K562 treated with DMSO at 1 percent for 12 hours (cell line): ENCODE data around the gene KCTD19. TPM values are rescaled to one million over a fixed set of nuclear protein-coding genes. Genes with fewer than 3 reads are reported as not detected.

Experiments
- total RNA-seq: library from RNA; unstranded; fragments of 300-600 nt; gene quantifications from 2 replicates; pipeline ENCODE4 v1.2.3, GENCODE V29; 2022; ENCODE audit not compliant: insufficient read depth

The KCTD19 gene
- 0.19 TPM in 1 of 2 replicates, not detected in the other for total RNA-seq

DNA sequence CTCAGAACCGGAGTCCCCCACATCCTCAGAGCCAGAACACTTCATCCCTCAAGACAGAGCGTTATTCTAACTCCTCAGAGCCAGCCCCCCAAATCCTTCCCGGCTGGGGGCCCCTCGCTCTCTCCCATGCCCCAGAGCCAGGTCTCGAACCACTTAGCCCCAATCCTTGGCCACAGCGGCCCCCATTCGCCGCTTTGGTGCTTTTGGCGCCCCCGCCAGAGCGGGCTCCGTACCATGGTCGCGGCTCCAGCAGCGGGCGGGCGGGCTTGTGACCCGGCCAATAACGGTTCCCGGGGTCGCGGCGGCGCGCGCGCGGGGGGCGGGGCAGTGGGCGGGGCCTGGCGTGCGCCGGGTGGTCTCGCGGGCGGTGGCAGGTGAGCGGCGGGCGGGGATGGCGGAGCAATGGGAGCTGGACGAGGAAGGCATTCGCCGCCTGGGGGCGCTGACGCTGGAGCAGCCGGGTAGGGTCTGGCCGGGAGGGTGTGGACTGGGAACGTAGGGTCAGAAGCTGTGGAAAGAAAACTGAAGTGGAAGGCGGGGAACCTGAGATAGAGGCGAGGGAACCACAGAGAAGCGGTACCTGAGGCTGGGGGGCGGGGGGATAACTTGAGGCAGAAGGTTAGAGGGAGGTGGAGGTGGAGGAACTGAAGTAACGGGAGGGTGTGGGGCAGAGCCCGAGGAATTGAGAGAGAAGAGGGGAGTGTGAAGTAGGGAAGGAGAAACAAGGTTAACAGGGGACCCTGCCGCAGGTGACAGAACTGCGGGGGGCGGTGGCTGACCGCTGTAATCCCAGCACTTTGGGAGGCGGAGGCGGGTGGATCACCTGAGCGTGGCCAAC lies at the start of gene KCTD19, which contains the start of gene LRRC36:
TSS of gene KCTD19 (minus strand) at position 270 of the 838 bp plus-strand sequence. CDS start at position 236, 34 bp downstream.
TSS of gene LRRC36 (plus strand) at position 344 of the 838 bp plus-strand sequence. CDS start at position 392, 48 bp downstream.

GRCh38 chr16:67279296-67280089 lies 47.0 kb downstream of the KCTD19 start, which contains the start of gene PLEKHG4:
PLEKHG4 (plus strand) TSS chr16:67279532; CDS start chr16:67280045, 513 bp downstream.

DNA sequence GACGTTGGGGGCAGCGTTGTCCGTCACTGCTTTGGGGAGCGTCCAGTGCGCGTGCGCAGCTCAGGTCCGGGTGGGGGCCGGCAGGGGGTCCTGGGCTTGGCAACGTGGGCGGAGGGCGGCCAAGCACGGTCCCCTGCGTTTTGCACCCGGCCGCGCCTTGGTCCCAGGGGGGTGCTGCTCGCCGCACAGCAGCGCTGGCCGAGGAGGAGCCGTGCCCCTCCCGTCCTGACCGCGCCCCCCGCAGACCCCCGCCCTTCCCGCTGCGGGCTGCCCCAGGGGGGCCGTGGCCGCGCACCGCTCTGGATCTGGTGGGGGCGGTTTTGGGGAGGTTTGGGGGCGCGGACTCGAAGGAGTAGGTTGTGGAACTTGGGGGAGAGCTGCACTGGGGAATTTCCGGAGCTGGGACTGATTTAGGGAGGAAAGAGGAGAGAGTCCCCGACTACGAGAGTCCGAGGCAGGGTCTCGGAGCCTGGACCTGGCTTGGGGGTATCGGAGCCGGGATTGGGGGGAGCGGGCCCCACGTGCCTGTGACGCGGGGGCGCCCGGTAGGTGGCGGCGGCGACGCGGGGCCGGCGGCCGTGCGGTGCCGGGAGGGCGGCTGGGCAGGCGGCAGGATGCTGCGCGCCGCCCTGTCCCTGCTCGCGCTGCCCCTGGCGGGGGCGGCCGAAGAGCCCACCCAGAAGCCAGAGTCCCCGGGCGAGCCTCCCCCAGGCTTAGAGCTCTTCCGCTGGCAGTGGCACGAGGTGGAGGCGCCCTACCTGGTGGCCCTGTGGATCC lies 78.0 kb downstream of the KCTD19 start, which contains the start of gene SLC9A5:
TSS of gene SLC9A5 (plus strand) at position 579 of the 777 bp plus-strand sequence. CDS start at position 615, 36 bp downstream.

GRCh38 chr16:67247192-67248072 lies 79.1 kb downstream of the KCTD19 start, which contains the start of gene FHOD1:
FHOD1 (minus strand) TSS chr16:67247481; CDS start chr16:67247410, 71 bp downstream.

Other genes starting within 250 kb of the KCTD19 start
- 7.2 and 15.4 TPM in 2 replicates for gene PHAF1, start 216.8 kb downstream of the KCTD19 start, total RNA-seq
- 4.0 and 7.1 TPM in 2 replicates for gene B3GNT9, start 175.7 kb downstream of the KCTD19 start, total RNA-seq
- 38.8 and 55.1 TPM in 2 replicates for gene TRADD, start 166.8 kb downstream of the KCTD19 start, total RNA-seq
- gene FBXL8, start 166.8 kb downstream of the KCTD19 start, total RNA-seq = 14.6 and 17.0 TPM in 2 replicates
- gene HSF4, start 162.0 kb downstream of the KCTD19 start, total RNA-seq = 7.8 and 20.7 TPM in 2 replicates
- 21.1 and 34.0 TPM in 2 replicates for gene NOL3, start 156.2 kb downstream of the KCTD19 start, total RNA-seq
- gene MATCAP1, start 142.8 kb downstream of the KCTD19 start, total RNA-seq = 16.6 and 20.0 TPM in 2 replicates
- gene EXOC3L1, start 136.6 kb downstream of the KCTD19 start, total RNA-seq = not detected in 2 replicates
- gene E2F4, start 134.6 kb downstream of the KCTD19 start, total RNA-seq = 63.4 and 106 TPM in 2 replicates
- 2.4 and 3.3 TPM in 2 replicates for gene ELMO3, start 127.6 kb downstream of the KCTD19 start, total RNA-seq
- gene TMEM208, start 99.6 kb downstream of the KCTD19 start, total RNA-seq = 65.0 and 76.2 TPM in 2 replicates
- gene FHOD1, start 79.3 kb downstream of the KCTD19 start, total RNA-seq = 37.1 and 54.3 TPM in 2 replicates
- gene SLC9A5, start 77.8 kb downstream of the KCTD19 start, total RNA-seq = 1.4 and 2.7 TPM in 2 replicates
- 12.3 and 19.0 TPM in 2 replicates for gene PLEKHG4, start 47.2 kb downstream of the KCTD19 start, total RNA-seq
- gene LRRC36, start 74 bp upstream of the KCTD19 start, total RNA-seq = 1.3 TPM in 1 of 2 replicates, not detected in the other
- not detected in 2 replicates for gene TPPP3, start 66.8 kb upstream of the KCTD19 start, total RNA-seq
- not detected in 2 replicates for gene ZDHHC1, start 89.7 kb upstream of the KCTD19 start, total RNA-seq
- gene HSD11B2, start 104.4 kb upstream of the KCTD19 start, total RNA-seq = 0.35 TPM in 1 of 2 replicates, not detected in the other
- gene ATP6V0D1, start 154.4 kb upstream of the KCTD19 start, total RNA-seq = 189 and 193 TPM in 2 replicates
- gene AGRP, start 156.8 kb upstream of the KCTD19 start, total RNA-seq = not detected in 2 replicates
- gene RIPOR1, start 202.1 kb upstream of the KCTD19 start, total RNA-seq = 4.9 and 17.8 TPM in 2 replicates
- 17.9 and 46.1 TPM in 2 replicates for gene CTCF, start 235.8 kb upstream of the KCTD19 start, total RNA-seq